Renal cortex interstitium (tissue), 11 donors: ENCODE measurements around the gene BAIAP2L2. TPM values are rescaled to one million over a fixed set of nuclear protein-coding genes. Genes with fewer than 3 reads are reported as not detected.
"Not testable (repeated sequence)": the region's sequence is repeated elsewhere in the genome, so short reads cannot be mapped to it uniquely, and the experiment has no call there.

Experiments
- DNase-seq, 11 donors: peaks; one replicate each; pipeline ENCODE4 v3.0.0-alpha.2; 2013; ENCODE audit warnings: low read depth in 9 of 11, low spot score in 4 of 11; ENCODE audit errors: extremely low read depth in 1 of 11
- polyA plus RNA-seq, 3 donors: library from polyadenylated mRNA; unstranded; fragments of 120-200 nt; gene quantifications; one replicate each; pipeline ENCODE4 v1.2.1, GENCODE V29; 2013; ENCODE audit not compliant: insufficient read length in 3 of 3

Gene BAIAP2L2
- polyA plus RNA-seq, 3 donors, result 5.8 to 11.3 (median 7.5) TPM

DNA sequence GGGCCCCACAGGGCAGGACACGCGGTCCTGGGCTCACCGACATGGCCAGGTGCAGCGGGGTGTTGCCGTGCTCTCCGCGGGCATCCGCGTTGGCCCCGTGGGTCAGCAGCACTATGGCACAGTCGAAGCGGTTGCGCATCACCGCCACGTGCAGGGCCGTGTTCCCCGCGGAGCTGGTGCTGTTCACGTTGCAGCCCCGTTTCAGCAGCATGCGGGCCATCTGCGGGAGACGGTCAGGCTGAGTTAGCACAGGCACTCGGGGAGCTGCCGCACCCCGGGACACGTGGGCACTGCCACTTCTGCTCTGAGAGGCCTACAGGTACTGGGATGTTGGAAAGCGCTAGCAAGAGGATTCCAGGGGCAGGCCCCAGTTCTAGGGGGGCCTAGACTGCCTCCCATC is 22.3 kb upstream of the BAIAP2L2 start:
- DNase-seq, result no peak

DNA sequence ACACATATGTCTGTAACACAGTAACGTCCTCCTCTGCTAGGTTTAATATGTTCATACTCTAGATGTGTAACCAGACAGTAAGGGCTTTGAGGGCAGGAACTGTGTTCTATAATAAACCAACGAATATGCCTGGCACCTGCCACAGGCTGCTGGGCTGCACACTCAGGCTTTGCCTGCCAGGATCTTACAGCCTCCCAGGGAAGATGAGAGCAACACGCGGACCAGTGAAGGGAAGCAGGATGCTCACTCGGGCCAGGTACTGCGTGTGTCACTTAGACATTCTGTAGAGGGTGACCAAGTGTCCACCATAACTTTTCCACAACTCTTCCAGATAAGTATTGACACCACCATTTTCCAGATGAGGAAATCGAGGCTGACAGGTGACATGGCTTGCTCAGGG is 21.7 kb upstream of the BAIAP2L2 start:
- no peak for DNase-seq

DNA sequence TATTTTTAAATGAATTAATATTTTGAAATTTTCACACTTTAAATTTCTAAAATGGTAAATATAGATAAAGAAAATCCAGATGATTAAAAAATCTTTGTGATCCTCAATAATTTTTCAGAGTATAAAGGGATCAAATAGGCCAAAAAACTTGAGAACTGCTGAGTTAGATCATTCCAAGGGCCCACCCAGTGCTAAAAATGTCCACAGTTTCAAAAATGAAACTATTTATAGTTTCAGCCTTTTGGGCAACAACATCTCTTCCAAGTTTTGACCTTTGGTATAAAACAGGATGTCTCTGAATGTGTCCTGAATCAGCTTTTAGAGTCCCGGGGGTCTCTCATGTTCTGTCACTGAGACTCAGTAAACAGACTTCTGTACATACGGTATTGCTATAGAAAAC is 20.9 kb upstream of the BAIAP2L2 start:
- no peak for DNase-seq

DNA sequence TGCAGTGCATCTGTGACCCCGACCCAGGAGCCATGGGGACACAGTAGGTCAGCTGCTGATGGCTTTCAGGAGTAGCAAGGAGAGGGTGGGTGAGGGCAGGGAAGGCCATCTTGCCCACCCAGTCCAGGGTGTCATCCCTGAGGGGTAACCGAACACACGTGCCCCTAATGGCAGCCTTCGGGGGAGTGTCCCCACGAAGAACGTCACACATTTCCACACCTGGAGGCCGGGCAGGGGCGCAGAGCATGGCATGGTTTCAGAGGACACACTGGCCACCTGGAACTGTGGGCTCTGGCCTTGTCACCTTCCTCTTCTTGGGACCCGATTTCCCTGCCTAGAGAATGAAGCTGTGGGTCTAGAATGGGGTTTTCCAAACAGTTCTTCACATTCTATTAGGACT is 19.4 kb upstream of the BAIAP2L2 start:
- no peak for DNase-seq

DNA sequence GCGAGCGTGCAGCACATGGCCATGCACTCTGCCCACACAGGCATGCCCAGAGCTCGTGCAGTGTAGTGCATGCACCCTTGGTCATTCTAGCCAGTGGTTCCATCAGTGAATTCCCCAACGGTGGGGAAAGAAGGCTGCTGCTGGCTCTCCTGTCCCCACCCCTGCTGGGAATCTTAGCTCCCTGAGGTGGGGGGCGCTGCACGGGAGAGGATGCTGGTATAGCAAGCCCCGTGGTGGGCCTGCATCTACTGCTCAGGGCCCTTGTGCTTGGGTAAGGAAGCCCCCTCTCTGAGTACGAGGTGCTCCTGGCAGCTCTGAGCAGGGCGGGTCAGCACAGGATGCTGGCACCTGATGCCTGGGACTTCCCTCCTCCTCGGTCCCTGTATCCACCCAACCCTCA is 18.5 kb upstream of the BAIAP2L2 start:
- DNase-seq, result no peak

DNA sequence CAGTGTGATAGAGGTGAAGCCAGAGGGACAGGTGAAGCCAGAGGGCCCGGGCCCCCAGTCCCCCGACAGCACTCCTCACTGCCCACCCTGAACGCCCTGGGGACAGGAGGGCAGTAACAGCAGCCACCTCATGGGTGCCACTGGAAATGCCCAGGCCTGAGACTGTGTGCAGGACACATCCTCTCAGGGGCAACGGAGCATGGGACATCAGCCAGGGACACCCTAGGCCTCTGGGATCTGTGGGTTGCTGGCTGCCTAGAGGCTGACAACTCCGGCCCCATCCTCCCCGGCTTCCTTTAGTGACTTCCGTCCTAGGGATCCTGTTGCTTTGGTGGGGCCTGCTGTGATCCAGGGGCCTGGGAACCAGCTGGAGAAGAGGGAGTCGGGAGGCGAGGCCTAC is 17.4 kb upstream of the BAIAP2L2 start:
- DNase-seq, result no peak

DNA sequence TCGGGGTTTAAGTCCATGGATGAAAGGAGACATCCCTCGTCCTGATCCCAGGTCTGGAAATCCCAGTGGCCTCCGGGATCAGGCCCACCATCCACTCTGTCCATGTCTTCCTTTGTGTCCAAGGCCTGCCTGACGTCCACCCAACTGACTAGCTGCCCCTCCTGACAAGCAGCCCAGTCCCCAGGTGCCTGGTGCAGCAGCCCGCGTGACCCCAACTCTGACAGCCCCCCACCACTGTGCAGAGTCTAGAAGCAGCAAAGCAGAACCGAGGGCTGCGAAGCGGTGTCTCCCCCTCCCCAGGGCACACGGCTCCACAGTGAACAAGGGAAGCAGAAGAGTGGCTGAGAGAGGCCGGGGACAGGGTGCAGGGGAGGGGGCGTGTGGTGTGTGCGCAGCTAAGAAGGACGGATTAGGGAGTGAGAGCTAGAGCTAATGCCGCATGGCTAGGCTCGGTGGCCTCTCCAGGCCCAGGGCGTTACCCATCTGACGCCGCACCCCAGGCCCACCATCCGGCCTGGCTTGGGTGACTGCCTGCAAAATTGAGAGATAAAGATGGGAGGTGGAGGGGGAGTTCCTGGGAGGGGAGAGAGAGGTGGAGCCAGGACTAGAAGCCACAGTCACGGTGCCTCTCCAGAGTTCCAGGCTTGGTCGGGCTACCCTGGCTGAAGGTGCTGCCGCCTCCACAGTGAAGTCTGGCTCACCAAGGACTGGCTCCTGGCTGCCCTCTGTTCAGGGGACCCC is 16.6 kb upstream of the BAIAP2L2 start:
- no peak for DNase-seq

DNA sequence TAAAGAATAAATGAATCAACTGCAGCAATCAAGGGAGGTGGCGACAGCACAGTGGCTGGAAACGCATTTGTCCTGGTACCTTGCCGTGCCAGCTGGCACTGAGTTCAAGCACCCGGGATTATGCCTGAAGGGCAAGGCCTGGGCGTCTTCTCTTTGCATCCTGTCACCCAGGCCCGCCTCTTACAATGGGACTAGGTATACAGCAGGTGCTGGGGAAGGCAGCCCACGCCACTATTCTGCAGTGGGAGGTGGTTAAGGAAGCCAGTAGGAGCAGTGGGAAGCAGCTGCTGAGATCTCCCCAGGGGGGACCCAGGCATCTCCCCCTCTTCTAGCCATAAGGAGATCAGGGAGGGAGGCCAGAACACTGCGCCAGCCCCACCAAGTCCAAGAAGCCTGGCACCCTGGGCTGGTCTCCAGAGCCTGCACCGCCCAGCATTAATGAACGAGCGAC is 15.3 kb upstream of the BAIAP2L2 start:
- no peak for DNase-seq

DNA sequence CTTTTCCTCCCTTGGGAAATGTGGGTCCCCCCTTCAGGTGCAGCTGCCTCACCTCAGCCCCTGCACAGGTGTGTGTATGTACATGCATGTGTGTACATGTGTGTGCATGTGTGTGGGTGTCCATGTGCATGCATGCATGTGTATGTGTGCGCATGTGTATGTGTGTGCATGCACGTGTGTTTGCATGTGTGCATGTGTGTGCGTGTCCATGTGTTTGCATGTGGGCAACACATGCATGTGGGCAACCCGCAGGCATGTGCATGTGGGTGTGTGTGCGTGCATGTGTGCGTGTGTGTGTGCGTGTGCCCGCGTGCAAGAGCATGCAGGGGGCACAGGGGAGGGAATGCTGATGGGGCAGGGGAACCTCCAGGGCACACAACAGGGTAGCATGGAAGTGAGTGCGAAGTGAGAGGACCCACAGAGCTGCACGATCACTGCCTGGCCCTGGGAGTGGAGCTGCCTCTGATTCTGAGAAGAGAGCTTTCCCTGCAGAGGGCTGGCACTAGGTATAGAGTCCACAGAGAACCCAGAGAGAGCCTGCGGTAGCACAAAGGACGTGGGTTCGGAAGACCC is 14.6 kb upstream of the BAIAP2L2 start:
- no peak for DNase-seq

DNA sequence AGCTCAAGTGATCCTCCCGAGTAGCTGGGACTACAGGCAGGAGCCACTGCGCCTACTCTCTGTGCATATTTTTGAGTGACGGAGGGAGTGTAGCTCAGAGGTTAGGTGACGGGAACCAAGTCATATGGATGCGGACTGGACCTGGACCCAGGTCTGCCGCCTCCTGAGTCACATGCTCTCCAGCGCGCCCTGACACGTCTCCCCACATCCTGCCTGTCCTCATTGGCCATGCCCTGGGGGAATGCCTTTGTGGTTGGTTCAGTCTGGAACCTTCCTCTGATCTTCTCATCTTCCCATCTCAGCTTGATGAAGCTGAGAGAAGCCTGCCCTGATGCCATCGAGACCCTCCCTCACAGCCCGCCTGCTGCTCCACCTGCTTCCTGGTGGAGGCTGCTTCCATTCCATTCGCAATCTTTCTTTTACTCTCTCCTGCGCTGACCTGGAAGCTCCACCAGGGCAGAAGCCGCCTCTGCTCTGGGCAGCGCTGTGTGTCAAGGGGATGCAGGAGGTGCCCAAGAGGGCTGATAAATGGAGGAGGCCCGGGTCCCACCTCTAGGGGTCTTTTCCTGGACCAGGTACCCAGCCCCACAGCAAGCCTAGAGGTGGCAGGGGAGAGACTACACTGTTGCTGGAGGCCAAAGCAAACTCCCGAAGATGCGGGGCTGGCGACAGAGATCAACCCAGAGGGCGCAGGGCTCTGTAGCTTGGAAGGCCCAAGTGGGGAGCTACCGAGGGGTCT is 13.9 kb upstream of the BAIAP2L2 start:
- DNase-seq, result no peak

DNA sequence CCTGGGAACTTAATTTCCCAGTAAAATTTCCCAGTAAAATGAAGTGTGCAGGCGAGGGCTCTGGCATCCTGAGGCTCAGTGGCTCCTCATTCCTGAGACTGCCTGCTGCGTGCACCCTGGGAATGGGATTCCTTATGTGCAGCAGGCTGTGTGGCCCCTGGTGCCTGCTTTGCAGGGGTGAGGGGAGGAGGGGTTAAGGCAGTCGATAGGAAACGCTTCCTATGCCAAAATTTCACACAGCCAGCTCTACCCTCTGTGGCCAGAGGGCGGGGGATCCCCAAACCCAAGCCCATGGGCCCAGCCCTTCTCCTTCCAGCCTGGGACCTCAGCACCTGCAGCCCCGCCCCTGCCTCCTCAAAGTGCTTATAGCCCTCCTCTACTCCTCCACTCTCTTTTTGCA is 12.1 kb upstream of the BAIAP2L2 start:
- no peak for DNase-seq

DNA sequence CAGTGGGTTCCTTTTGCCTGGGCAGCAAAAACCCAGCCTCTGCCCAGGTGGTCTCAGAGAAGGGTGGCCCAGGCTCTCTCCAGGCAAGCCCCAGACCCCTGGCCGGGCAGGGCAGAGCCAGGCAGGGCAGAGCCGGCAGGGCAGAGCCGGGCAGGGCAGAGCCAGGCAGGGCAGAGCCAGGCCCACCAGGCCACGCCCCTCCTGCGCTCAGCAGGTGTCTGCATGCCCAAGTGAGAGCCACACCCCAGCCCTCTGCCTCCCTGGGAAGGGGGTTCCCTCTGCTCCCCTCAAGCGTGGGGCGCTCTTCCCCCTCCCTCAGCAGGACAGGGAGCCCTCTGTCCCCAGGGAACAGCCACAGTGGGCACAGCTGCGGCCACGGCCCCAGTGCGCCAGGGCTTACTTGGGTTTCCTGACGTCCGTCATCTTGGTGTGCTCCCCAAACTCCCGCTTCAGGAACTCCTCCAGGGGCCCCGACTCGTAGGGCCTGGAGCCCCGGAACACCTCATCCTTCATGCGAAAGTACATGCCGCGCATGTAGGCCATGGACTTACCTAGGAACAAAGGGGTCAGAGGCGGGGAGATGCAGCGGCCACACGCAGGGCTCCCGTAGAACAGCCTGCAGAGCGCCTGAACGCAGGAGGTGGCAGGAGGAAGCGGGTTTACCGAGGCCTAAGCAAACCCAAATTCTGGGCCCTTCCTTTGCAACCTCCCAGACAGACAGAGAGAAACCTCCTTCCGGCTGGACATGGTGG is 10.1 kb upstream of the BAIAP2L2 start:
- no peak for DNase-seq

DNA sequence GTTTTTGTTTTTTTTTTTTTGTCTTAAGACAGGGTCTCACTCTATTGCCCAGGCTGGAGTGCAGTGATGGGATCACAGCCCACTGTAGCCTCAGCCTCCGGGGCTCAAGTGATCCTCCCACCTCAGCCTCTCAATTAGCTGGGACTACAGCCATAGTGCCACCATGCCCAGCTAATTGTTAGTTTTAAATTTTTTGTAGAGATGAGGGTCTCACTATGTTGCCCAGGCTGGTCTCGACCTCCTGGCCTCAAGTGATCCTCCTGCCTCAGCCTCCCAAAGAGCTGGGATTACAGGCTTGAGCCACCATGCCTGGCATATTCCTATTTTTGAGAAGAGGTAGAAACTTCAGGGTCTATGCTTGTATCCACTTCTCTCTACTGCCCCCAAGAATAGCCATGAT is 8.3 kb upstream of the BAIAP2L2 start:
- DNase-seq, result not testable (repeated sequence)

DNA sequence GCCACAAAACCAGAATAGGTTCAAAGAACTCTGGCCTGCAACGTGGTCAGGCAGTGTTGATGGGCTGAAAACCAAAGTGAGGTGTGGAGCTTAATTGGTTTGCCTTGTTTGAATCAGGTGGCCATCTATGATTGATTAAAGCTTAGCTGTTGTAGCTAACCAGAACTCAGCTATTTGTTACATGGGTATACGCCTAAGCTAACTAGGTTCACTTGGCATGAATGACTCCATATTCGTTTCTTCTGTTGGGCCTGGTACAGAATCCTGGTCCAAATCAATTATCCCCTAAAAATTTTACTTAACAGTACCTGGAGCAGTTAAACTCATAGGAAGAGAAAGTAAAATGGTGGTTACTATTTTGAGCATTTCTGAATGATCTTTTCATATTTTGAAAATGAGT is 7.7 kb upstream of the BAIAP2L2 start:
- DNase-seq, result no peak

DNA sequence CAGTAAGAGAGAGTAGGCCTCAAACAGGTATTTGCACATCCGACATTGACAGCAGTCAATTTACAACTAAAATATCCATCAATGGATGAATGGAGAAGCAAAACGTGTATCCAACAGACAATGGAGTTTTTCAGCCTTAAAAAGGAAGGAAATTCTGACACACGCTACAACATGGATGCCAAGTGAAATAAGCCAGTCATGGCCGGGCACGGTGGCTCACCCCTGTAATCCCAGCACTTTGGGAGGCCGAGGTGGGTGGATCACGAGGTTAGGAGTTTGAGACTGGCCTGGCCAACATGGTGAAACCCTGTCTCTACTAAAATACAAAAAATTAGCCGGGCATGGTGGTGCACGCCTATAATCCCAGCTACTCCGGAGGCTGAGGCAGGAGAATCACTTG is 7.1 kb upstream of the BAIAP2L2 start:
- not testable (repeated sequence) for DNase-seq

DNA sequence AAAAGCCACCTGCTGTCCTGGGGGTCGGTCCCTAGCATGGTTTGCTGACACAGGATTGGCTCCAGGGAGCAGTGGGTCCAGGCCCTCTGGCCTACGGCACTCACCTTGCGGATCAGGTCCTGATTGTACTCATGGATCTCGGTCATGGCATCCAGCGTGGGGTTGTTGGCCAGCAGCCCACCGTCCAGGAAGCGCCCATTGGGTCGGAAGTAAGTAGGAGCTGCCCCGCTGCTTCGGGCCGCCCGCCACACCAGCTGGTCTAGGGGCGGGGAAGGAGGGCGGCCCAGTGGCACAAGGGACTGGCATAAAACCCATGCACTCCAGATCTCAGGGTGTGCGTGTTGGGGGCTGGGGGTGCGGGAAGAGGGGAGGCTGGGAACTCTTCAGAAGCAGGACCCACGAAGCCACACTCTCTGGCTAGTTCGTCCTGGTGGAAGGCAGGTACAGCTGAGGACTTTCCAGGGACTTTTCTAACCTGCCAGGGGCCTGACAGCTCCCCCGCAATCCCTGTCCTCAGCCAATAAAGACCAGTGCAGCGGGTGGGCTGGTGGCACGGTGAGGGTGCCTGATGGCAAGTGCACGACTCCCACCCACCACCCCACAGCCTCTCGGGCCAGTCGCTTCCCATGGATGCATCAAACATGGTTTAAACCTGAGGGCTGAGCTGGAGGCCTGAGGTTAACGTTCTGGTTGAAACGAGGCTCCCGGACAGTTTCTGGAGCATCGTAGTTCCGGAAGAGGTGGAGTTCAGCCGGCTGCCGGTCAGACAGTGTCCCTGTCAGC is 5.1 kb upstream of the BAIAP2L2 start:
- DNase-seq, result no peak

DNA sequence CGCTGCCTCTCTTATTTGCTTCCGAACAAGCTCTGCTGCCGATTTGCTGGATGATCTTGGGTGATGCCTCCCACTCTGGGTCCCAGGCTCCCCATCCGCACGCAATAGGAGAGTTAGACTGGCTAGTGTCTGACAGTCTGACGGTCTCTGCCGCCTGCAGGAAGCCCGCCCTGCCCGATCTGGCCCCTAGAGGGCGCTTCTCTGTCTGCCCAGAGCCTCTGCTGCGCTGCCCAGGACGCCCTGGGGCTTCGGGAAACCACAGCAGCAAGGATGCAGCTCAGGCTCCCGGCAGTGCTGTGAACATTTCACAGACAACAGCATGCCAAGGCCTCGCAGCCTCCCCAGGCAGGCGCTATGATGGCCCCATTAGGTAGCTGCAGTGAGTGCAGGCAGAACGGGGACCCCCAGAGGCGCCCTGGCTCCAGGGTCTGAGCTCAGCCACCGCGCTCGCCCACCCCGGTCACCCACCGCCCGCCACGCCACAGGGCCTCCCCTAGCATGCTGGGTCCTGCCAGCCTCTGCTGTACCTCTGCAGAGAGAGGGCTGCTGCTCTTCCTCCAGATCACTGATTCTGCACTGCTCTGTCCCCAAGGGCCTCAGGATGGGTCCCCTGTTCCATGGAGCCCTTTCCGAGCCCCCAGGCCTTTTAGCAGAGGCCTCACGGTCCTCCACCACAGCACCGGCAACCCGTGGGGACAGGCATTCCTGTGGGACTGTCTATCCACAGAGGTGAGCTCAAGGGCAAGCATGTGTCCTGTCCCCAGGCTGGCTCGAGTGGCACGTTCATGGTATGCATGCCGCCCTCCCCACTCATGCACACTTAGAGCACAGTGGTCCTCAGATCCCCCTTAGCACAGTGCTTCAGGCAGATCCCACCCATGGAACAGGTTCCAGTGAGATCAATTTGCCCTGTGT is 4.3 kb upstream of the BAIAP2L2 start:
- peak in 7 of 11 donors; percentile 35 to 73 (median 62) for DNase-seq

DNA sequence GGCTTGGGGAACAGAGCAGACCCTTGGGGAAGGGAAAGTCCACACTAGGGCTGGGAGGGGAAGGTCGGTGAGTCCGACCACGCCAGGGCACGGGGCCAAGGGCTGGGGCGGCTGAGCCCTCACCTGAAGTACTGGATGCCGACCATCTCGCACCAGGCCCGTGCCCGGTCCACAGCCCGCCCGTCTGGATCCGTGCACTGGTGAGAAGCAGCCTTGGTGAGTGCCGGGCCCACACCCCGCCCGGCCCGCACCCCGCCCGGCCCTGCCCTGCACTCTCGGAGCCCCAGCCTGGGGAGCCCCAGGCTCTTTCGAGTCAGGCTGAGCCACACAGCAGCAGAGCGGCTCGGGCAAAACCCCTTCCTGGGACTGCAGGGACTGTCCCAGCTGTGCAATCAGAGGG is 1.9 kb upstream of the BAIAP2L2 start:
- DNase-seq, result no peak
